Endothelial cell of umbilical vein (primary cell): ENCODE results near the gene AARS2.

Source experiments
- CTCF ChIP-seq, 2 donors: IDR thresholded peaks; 1 replicate in 1 of 2; 2 replicates in 1 of 2; pipeline ENCODE4 v1.5.1; 2011; ENCODE audit warnings: low read length in 2 of 2, mild to moderate bottlenecking in 2 of 2, moderate library complexity in 2 of 2, control low read depth in 1 of 2, inconsistent platforms in 1 of 2, low read depth in 1 of 2; ENCODE audit not compliant: insufficient read depth in 1 of 2; ENCODE audit errors: extremely low read depth in 1 of 2
- MYC ChIP-seq: IDR thresholded peaks from one replicate; pipeline ENCODE4 v1.6.1; 2011; ENCODE audit warnings: mild to moderate bottlenecking, low read depth, low read length
- TF ChIP-seq, protein P1 (sequence below): IDR thresholded peaks from 2 replicates; pipeline ENCODE4 v1.6.1; 2011; ENCODE audit not compliant: insufficient read depth, insufficient read length

- TF ChIP-seq CTCF (IDR thresholded peaks at IDR 0.05; ENCODE audit: extremely low read depth in 1 of 2, insufficient read depth in 1 of 2, low read depth in 1 of 2, low read length in 2 of 2) (no peak), MYC (no peak)
- TF ChIP-seq, protein P1, sequence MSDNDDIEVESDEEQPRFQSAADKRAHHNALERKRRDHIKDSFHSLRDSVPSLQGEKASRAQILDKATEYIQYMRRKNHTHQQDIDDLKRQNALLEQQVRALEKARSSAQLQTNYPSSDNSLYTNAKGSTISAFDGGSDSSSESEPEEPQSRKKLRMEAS, result no peak
These were observed 37.1 kb downstream of the AARS2 start for GRCh38 chr6:44275749-44276648.
